Measurements from ENCODE around the gene PAPPA. TPM values are rescaled to one million over a fixed set of nuclear protein-coding genes. Genes with fewer than 3 reads are reported as not detected.

Gene PAPPA
- total and polyA plus RNA-seq, 3 experiments from 2014 or later = not detected

- DNase-seq = no peak
- no peak overlapping the region for H3K27ac ChIP-seq (ENCODE audit: low read depth, low read length)
- H3K36me3 ChIP-seq (ENCODE audit: insufficient read depth, low read length) = no peaks in the 10 kb centered on the region
- H3K27me3 ChIP-seq (ENCODE audit: insufficient read depth, low read length, poor library complexity, severe bottlenecking) = no peaks in the 10 kb centered on the region
- Mint-ChIP-seq H3K4me1 (no peaks in the 10 kb centered on the region), H3K9me3 (peaks cover 4 to 8% (median 6%) of the 10 kb centered on the region in 5 donors), H3K27me3 (peaks cover 0 to 2% of the 10 kb centered on the region in 2 donors), H3K36me3 (no peaks in the 10 kb centered on the region), H3K4me3 (no peak overlapping the region), H3K27ac (no peak overlapping the region)
- POLR2A ChIA-PET = no interaction called here
- H3K4me3 ChIP-seq (ENCODE audit: low read length) = no peak overlapping the region
- no peaks in the 10 kb centered on the region for H3K9me3 ChIP-seq (ENCODE audit: low read length)
- H3K4me1 ChIP-seq (ENCODE audit: insufficient read depth, low read length) = no peaks in the 10 kb centered on the region
- CTCF ChIA-PET = no interaction called here
Measured at GRCh38 chr9:116134975-116135374, 18.6 kb upstream of the PAPPA start.

DNA sequence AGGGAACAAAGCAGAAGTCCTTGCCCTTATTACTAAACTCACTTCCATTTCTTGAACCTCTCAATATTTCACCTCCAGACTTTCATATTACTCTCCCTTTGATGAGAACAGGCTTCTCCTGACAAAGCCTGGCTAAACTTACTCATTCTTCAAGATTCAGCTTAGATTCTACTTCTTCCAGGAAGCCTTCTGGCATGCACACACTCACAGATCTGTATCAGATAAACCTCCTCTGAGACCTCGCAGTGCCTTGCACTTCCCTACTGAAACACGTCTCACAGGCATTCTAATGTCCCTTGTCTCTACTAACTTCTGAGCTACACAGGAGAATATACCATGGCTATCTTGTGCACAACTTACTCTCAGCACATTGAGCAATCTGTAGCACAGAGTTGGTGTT lies 16.6 kb upstream of the PAPPA start:
- H3K9me3 Mint-ChIP-seq = peaks cover 0 to 6% (median 2%) of the 10 kb centered on the region in 5 donors
- H3K4me1 Mint-ChIP-seq = no peaks in the 10 kb centered on the region
- no peaks in the 10 kb centered on the region for H3K27me3 ChIP-seq (ENCODE audit: insufficient read depth, low read length, poor library complexity, severe bottlenecking)
- POLR2A ChIA-PET = no interaction called here
- no peak overlapping the region for H3K4me3 Mint-ChIP-seq
- no peak for DNase-seq
- H3K36me3 Mint-ChIP-seq = no peaks in the 10 kb centered on the region
- no peaks in the 10 kb centered on the region for H3K36me3 ChIP-seq (ENCODE audit: insufficient read depth, low read length)
- no peak overlapping the region for H3K27ac Mint-ChIP-seq
- no peaks in the 10 kb centered on the region for H3K9me3 ChIP-seq (ENCODE audit: low read length)
- H3K4me1 ChIP-seq (ENCODE audit: insufficient read depth, low read length) = no peaks in the 10 kb centered on the region
- CTCF ChIA-PET = no interaction called here
- H3K27me3 Mint-ChIP-seq = peaks cover 0 to 2% of the 10 kb centered on the region in 2 donors
- H3K4me3 ChIP-seq (ENCODE audit: low read length) = no peak overlapping the region
- no peak overlapping the region for H3K27ac ChIP-seq (ENCODE audit: low read depth, low read length)

GRCh38 chr9:116137581-116137980 lies 16.0 kb upstream of the PAPPA start:
- Mint-ChIP-seq H3K4me1 (no peaks in the 10 kb centered on the region), H3K9me3 (peaks cover 0 to 6% (median 2%) of the 10 kb centered on the region in 5 donors), H3K27ac (no peak overlapping the region), H3K36me3 (no peaks in the 10 kb centered on the region), H3K4me3 (no peak overlapping the region), H3K27me3 (peaks cover 0 to 2% of the 10 kb centered on the region in 2 donors)
- POLR2A ChIA-PET = no interaction called here
- Histone ChIP-seq H3K36me3 (ENCODE audit: insufficient read depth, low read length) (no peaks in the 10 kb centered on the region), H3K27ac (ENCODE audit: low read depth, low read length) (no peak overlapping the region), H3K4me3 (ENCODE audit: low read length) (no peak overlapping the region), H3K27me3 (ENCODE audit: insufficient read depth, low read length, poor library complexity, severe bottlenecking) (no peaks in the 10 kb centered on the region), H3K9me3 (ENCODE audit: low read length) (no peaks in the 10 kb centered on the region), H3K4me1 (ENCODE audit: insufficient read depth, low read length) (no peaks in the 10 kb centered on the region)
- no peak for DNase-seq
- CTCF ChIA-PET = no interaction called here

- DNase-seq = no peak
- no peak overlapping the region for H3K27ac Mint-ChIP-seq
- ChIA-PET CTCF (no interaction called here), POLR2A (no interaction called here)
- H3K36me3 Mint-ChIP-seq = no peaks in the 10 kb centered on the region
- H3K4me3 Mint-ChIP-seq = no peak overlapping the region
- H3K27me3 Mint-ChIP-seq = peaks cover 4 to 5% of the 10 kb centered on the region in 2 donors
- Histone ChIP-seq H3K4me3 (ENCODE audit: low read length) (no peak overlapping the region), H3K36me3 (ENCODE audit: insufficient read depth, low read length) (no peaks in the 10 kb centered on the region), H3K27me3 (ENCODE audit: insufficient read depth, low read length, poor library complexity, severe bottlenecking) (no peaks in the 10 kb centered on the region), H3K4me1 (ENCODE audit: insufficient read depth, low read length) (no peaks in the 10 kb centered on the region), H3K27ac (ENCODE audit: low read depth, low read length) (no peak overlapping the region), H3K9me3 (ENCODE audit: low read length) (no peaks in the 10 kb centered on the region)
- peaks cover 0 to 6% (median 0%) of the 10 kb centered on the region in 5 donors for H3K9me3 Mint-ChIP-seq
- H3K4me1 Mint-ChIP-seq = no peaks in the 10 kb centered on the region
Measured at GRCh38 chr9:116141864-116142561, 11.6 kb upstream of the PAPPA start.

DNA sequence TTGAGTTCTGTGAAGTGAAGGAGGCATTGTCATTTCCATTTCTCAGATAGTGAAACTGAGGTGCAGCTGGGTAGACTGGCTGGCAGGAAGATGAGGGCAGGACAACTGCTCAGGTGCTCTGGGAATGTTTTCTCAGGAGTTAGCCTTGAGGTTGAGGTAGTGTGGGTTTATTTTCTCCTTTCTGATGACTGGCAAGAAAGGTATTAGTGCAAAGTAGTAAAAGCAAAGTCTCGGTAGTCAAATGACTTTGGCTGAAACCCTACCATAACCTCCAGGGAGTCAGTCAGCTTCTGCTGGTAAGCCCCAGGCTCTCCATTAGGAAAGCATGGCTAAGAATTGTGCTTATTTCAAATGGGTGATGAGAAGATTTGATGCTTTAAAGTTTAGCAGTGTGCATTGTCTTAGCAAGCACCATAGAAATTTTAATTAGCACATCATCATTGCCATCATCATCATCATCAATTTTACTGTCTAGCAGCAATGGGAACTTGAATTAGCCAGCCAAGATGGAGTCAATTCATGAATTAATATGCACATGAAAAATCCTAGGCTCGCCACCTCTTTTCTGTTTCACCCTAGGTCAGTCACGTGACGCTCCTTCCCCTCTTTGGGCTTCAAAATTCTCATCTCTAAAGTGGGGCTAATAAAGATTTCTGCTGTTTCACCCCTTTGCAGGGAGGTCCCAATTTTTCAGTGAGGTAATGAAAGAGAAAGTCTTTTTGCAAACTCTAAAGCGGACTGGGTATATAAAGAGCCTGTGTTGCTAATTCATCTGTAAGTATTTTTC lies 10.7 kb upstream of the PAPPA start:
- Mint-ChIP-seq H3K27ac (no peak overlapping the region), H3K4me1 (no peaks in the 10 kb centered on the region), H3K27me3 (peaks cover 2 to 7% of the 10 kb centered on the region in 2 donors), H3K4me3 (no peak overlapping the region), H3K9me3 (peaks cover 0 to 6% (median 0%) of the 10 kb centered on the region in 5 donors), H3K36me3 (no peaks in the 10 kb centered on the region)
- CTCF ChIA-PET = no interaction called here
- Histone ChIP-seq H3K4me3 (ENCODE audit: low read length) (no peak overlapping the region), H3K27me3 (ENCODE audit: insufficient read depth, low read length, poor library complexity, severe bottlenecking) (no peaks in the 10 kb centered on the region), H3K4me1 (ENCODE audit: insufficient read depth, low read length) (no peaks in the 10 kb centered on the region), H3K36me3 (ENCODE audit: insufficient read depth, low read length) (no peaks in the 10 kb centered on the region), H3K27ac (ENCODE audit: low read depth, low read length) (no peak overlapping the region), H3K9me3 (ENCODE audit: low read length) (no peaks in the 10 kb centered on the region)
- DNase-seq = no peak
- POLR2A ChIA-PET = no interaction called here

DNA sequence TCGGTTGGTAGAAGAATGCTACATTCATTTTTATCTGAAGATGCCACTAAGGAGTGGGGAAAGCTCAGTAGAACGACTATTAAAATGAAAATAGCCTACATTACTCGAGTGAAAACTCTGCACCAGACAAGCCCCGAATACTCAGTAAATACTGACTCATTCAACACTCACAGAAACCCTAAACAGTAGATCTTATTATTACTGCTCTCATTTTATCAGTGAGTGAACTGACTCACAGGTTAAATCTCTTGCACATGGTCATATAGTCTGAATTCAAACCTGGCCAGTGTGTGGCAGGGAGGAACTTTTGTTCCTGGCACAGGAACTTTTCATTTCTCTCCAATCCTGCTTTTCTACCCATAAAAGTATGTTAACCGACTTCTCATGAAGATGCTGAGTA lies 9.6 kb upstream of the PAPPA start:
- Mint-ChIP-seq H3K4me3 (no peak overlapping the region), H3K27ac (no peak overlapping the region), H3K4me1 (no peaks in the 10 kb centered on the region), H3K9me3 (peaks cover 0 to 6% (median 0%) of the 10 kb centered on the region in 5 donors), H3K36me3 (no peaks in the 10 kb centered on the region), H3K27me3 (peaks cover 2 to 14% of the 10 kb centered on the region in 2 donors)
- no peaks in the 10 kb centered on the region for H3K9me3 ChIP-seq (ENCODE audit: low read length)
- H3K27ac ChIP-seq (ENCODE audit: low read depth, low read length) = no peak overlapping the region
- H3K27me3 ChIP-seq (ENCODE audit: insufficient read depth, low read length, poor library complexity, severe bottlenecking) = no peaks in the 10 kb centered on the region
- no peak overlapping the region for H3K4me3 ChIP-seq (ENCODE audit: low read length)
- no peaks in the 10 kb centered on the region for H3K4me1 ChIP-seq (ENCODE audit: insufficient read depth, low read length)
- no peak for DNase-seq
- no peaks in the 10 kb centered on the region for H3K36me3 ChIP-seq (ENCODE audit: insufficient read depth, low read length)
- POLR2A ChIA-PET = no interaction called here
- CTCF ChIA-PET = no interaction called here

DNA sequence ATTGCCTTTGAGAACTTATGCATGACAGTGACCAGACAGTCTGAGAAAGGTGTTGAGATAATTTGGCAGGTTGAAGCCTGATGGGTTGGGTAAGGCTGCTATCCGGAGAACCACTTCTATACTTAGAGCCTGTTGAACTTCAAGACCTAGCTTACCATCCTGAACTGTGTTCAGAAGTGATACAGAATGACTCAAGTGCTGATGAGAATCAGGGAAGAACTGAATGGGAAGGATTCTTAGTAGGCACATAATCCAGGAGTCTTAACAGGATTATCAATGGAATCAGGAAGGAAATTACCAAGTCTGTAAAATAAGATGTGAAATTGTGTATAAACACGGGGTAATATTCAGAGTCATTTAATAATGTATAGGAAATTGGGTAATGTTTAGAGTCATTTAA lies 9.0 kb upstream of the PAPPA start:
- Mint-ChIP-seq H3K4me1 (no peaks in the 10 kb centered on the region), H3K27ac (no peak overlapping the region), H3K4me3 (no peak overlapping the region), H3K36me3 (no peaks in the 10 kb centered on the region), H3K27me3 (peaks cover 1 to 17% of the 10 kb centered on the region in 2 donors), H3K9me3 (peaks cover 0 to 4% (median 0%) of the 10 kb centered on the region in 5 donors)
- H3K9me3 ChIP-seq (ENCODE audit: low read length) = no peaks in the 10 kb centered on the region
- H3K27me3 ChIP-seq (ENCODE audit: insufficient read depth, low read length, poor library complexity, severe bottlenecking) = no peaks in the 10 kb centered on the region
- H3K4me3 ChIP-seq (ENCODE audit: low read length) = no peak overlapping the region
- H3K27ac ChIP-seq (ENCODE audit: low read depth, low read length) = no peak overlapping the region
- CTCF ChIA-PET = no interaction called here
- POLR2A ChIA-PET = no interaction called here
- no peak for DNase-seq
- no peaks in the 10 kb centered on the region for H3K4me1 ChIP-seq (ENCODE audit: insufficient read depth, low read length)
- no peaks in the 10 kb centered on the region for H3K36me3 ChIP-seq (ENCODE audit: insufficient read depth, low read length)

DNA sequence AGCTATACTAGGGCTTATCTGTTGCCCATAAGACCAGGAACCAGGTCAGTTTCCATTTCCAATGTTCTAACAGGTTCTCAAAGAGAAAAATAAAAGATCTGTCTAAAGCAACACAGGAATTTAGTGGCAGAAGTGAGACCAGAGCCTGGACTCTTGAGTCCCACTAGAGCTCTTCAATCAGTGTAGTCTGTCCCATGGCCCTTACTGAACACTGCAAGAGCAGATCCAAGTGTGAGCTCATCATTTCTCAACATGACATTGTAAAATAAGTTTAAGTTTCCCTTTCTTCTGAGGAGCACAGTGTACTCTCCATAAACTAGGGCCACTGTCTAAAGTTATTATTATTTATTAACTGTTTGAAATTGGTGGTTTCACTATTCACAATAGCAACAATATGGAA lies 8.6 kb upstream of the PAPPA start:
- Mint-ChIP-seq H3K4me1 (no peaks in the 10 kb centered on the region), H3K36me3 (no peaks in the 10 kb centered on the region)
- CTCF ChIA-PET = no interaction called here

More for the DNA sequence above, 8.6 kb upstream of the PAPPA start:
- Histone ChIP-seq H3K36me3 (ENCODE audit: insufficient read depth, low read length) (no peaks in the 10 kb centered on the region), H3K4me1 (ENCODE audit: insufficient read depth, low read length) (no peaks in the 10 kb centered on the region), H3K4me3 (ENCODE audit: low read length) (no peak overlapping the region), H3K9me3 (ENCODE audit: low read length) (no peaks in the 10 kb centered on the region), H3K27ac (ENCODE audit: low read depth, low read length) (no peak overlapping the region), H3K27me3 (ENCODE audit: insufficient read depth, low read length, poor library complexity, severe bottlenecking) (no peaks in the 10 kb centered on the region)
- Mint-ChIP-seq H3K4me3 (no peak overlapping the region), H3K9me3 (peaks cover 0 to 4% (median 0%) of the 10 kb centered on the region in 5 donors), H3K27me3 (peaks cover 4 to 20% of the 10 kb centered on the region in 2 donors), H3K27ac (no peak overlapping the region)
- no peak for DNase-seq
- POLR2A ChIA-PET = no interaction called here
